Osteoblast (primary cell): ENCODE measurements around the gene SLC12A5. TPM values are rescaled to one million over a fixed set of nuclear protein-coding genes. Genes with fewer than 3 reads are reported as not detected.
"Not testable (repeated sequence)": the region's sequence is repeated elsewhere in the genome, so short reads cannot be mapped to it uniquely, and the experiment has no call there.

Experiments
- DNase-seq: peaks from one replicate; pipeline ENCODE4 v3.0.0; 2011; ENCODE audit warnings: low spot score, mixed read lengths; ENCODE audit not compliant: insufficient read length; ENCODE audit errors: missing footprints
- H2AFZ ChIP-seq: 2 replicates; pipeline ENCODE4 v1.6.0; 2011; ENCODE audit warnings: mild to moderate bottlenecking, low read length
- H3K27ac ChIP-seq: 2 replicates; pipeline ENCODE4 v1.5.1; 2011; ENCODE audit warnings: mild to moderate bottlenecking, low read depth, low read length, moderate library complexity
- H3K27me3 ChIP-seq: 2 replicates; pipeline ENCODE4 v1.6.0; 2012; ENCODE audit warnings: mild to moderate bottlenecking, control low read depth, inconsistent platforms, low read length, moderate library complexity; ENCODE audit not compliant: insufficient read depth
- H3K36me3 ChIP-seq: 2 replicates; pipeline ENCODE4 v1.5.1; 2011; ENCODE audit warnings: mild to moderate bottlenecking, low read length, control low read depth, moderate library complexity; ENCODE audit not compliant: insufficient read depth
- H3K4me1 ChIP-seq: 2 replicates; pipeline ENCODE4 v1.5.1; 2011; ENCODE audit warnings: mild to moderate bottlenecking, low read length, control low read depth, moderate library complexity; ENCODE audit not compliant: insufficient read depth
- H3K4me2 ChIP-seq: 2 replicates; pipeline ENCODE4 v1.6.0; 2011; ENCODE audit warnings: mild to moderate bottlenecking, low read length; ENCODE audit not compliant: insufficient read depth
- H3K4me3 ChIP-seq: fragments of 200-600 bp; sonication (generic); 3 replicates; pipeline ENCODE4 v1.5.1; 2012; ENCODE audit warnings: mild to moderate bottlenecking, low read length, inconsistent platforms; ENCODE audit not compliant: insufficient read depth
- H3K79me2 ChIP-seq: 2 replicates; pipeline ENCODE4 v1.6.0; 2012; ENCODE audit warnings: mild to moderate bottlenecking, low read length, control low read depth, inconsistent platforms; ENCODE audit not compliant: insufficient read depth
- H3K9me3 ChIP-seq: 2 replicates; pipeline ENCODE4 v1.5.1; 2011; ENCODE audit warnings: low read depth, low read length, control low read depth
- H4K20me1 ChIP-seq: 2 replicates; pipeline ENCODE4 v1.6.0; 2012; ENCODE audit warnings: mild to moderate bottlenecking, low read length, control low read depth; ENCODE audit not compliant: insufficient read depth
- CTCF ChIP-seq: IDR thresholded peaks from 2 replicates; pipeline ENCODE4 v1.5.1; 2011; ENCODE audit warnings: mild to moderate bottlenecking, low read depth, low read length, moderate library complexity; ENCODE audit errors: extremely low read depth
- total RNA-seq: library from RNA; depleted of rRNA; stranded (reverse); fragments of >200 nt; gene quantifications from 2 replicates; pipeline ENCODE4 v1.2.3, GENCODE V29; 2012

SLC12A5 gene
- total RNA-seq, 1 donor = under 0.01 TPM

GRCh38 chr20:46088409-46089166 lies 59.6 kb downstream of the SLC12A5 start:
- peak; percentile 64 for DNase-seq
- no peaks in the 10 kb centered on the region for H3K9me3 ChIP-seq
- peak overlapping the region; percentile 95 for H3K4me2 ChIP-seq
- H3K27ac ChIP-seq = peak overlapping the region; percentile 90
- peaks cover 54% of the 10 kb centered on the region for H4K20me1 ChIP-seq
- H3K4me1 ChIP-seq = peaks cover 38% of the 10 kb centered on the region
- H3K79me2 ChIP-seq = peaks cover 58% of the 10 kb centered on the region
- H3K27me3 ChIP-seq = no peaks in the 10 kb centered on the region
- TF ChIP-seq CTCF = no peak
- peak overlapping the region; percentile 97 for H3K4me3 ChIP-seq
- peak overlapping the region; percentile 93 for H2AFZ ChIP-seq
- no peaks in the 10 kb centered on the region for H3K36me3 ChIP-seq

- Histone ChIP-seq H3K27me3 (no peaks in the 10 kb centered on the region), H3K79me2 (peaks cover 53% of the 10 kb centered on the region), H3K4me2 (peak overlapping the region; percentile 95), H2AFZ (peak overlapping the region; percentile 93), H3K4me1 (peaks cover 38% of the 10 kb centered on the region), H3K4me3 (peak overlapping the region; percentile 97), H3K36me3 (no peaks in the 10 kb centered on the region), H3K27ac (peak overlapping the region; percentile 90), H4K20me1 (peaks cover 49% of the 10 kb centered on the region), H3K9me3 (no peaks in the 10 kb centered on the region)
- TF ChIP-seq CTCF = no peak
- DNase-seq = peak; percentile 90
Measured at GRCh38 chr20:46089167-46089416, 60.1 kb downstream of the SLC12A5 start.

GRCh38 chr20:46089417-46090388 lies 60.7 kb downstream of the SLC12A5 start, which contains the start of gene NCOA5:
TSS of gene NCOA5 (minus strand) at chr20:46089962. CDS start at chr20:46079424, 10,538 bp downstream.
- Histone ChIP-seq H3K9me3 (no peaks in the 10 kb centered on the region), H3K4me3 (peak within 1 kb of the TSS; percentile 97), H3K36me3 (no peaks in the 10 kb centered on the region), H3K4me2 (peak within 1 kb of the TSS; percentile 95), H2AFZ (peak within 1 kb of the TSS; percentile 94), H3K4me1 (peaks cover 38% of the 10 kb centered on the region), H4K20me1 (peaks cover 43% of the 10 kb centered on the region), H3K79me2 (peaks cover 47% of the 10 kb centered on the region), H3K27me3 (peaks cover 2% of the 10 kb centered on the region), H3K27ac (peak within 1 kb of the TSS; percentile 90)
- TF ChIP-seq CTCF = no peak
- DNase-seq = peak; percentile 100

- not testable (repeated sequence) for H3K9me3 ChIP-seq, H2AFZ ChIP-seq, H3K4me2 ChIP-seq, H3K36me3 ChIP-seq, DNase-seq, H3K27me3 ChIP-seq, H3K4me3 ChIP-seq, H3K27ac ChIP-seq
- Histone ChIP-seq H4K20me1 (peaks cover 22% of the 10 kb centered on the region), H3K79me2 (peaks cover 25% of the 10 kb centered on the region), H3K4me1 (peaks cover 26% of the 10 kb centered on the region)
Measured at GRCh38 chr20:46091622-46092535, 62.9 kb downstream of the SLC12A5 start.
